ENCODE data around the gene SNX3.
A peak's percentile ranks its signal among the peaks of the same experiment; 100 is the strongest.

SNX3 gene

DNA sequence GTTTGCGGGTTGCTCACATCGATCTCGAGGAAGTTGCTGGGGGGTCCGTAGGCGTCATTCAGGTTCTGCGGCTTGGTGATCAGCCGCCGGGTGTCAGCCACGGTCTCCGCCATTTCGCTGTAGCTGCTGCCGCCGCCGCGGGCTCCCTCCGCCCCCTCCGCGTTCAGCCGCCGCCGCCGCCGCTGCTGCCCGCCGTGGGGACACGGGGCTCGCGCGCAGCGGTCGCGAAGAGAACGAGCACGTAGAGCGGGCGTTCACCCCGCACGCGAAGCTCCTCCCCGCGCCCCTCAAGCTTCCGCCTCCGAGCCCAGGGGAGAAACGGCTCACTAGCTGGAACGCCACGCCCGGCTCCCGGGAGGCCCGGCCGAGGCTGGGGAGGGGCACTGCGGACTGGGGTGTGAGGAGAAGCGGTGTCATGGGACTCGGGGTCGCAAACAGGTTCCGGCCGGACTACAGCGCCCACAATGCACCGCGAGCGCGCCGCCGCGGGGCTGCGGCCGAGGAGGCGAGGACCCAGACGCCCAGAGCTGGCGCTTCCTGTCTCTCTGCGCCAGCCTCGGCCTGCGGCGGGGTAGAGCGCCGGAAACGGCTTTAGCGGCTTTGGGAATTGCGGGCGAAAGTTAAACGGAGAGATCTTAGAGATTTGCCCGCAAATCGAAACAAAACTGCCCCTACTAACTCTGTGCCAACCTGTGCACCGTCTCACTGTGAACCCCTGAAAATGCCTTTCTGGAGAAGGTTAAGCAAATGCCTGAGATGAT, at the start of gene SNX3 (continued):
- TF ChIP-seq OVOL3 (tag by site-specific recombination; IDR thresholded peaks at IDR 0.05) (peak; percentile 67; the same call in 1 of the 2 replicates), GLI2 (tag by site-specific recombination; IDR thresholded peaks at IDR 0.05; ENCODE audit: borderline replicate concordance, low read depth) (no peak), ZNF423 (tag by site-specific recombination; IDR thresholded peaks at IDR 0.05) (peak; percentile 91), KLF16 (tag by site-specific recombination; IDR thresholded peaks at IDR 0.05) (peak; percentile 14; the same call in 1 of the 2 replicates), ZNF768 (tag by site-specific recombination; IDR thresholded peaks at IDR 0.05) (no peak), ZBTB6 (tag by site-specific recombination; IDR thresholded peaks at IDR 0.05) (no peak), ZBTB17 (tag by site-specific recombination; IDR thresholded peaks at IDR 0.05) (peak; percentile 95), ZFP3 (tag by site-specific recombination; IDR thresholded peaks at IDR 0.05; ENCODE audit: low read depth) (no peak), ZSCAN16 (tag by site-specific recombination; IDR thresholded peaks at IDR 0.05) (no peak), ZNF670 (tag by site-specific recombination; IDR thresholded peaks at IDR 0.05; ENCODE audit: low read depth) (no peak), KLF1 (tag by site-specific recombination; IDR thresholded peaks at IDR 0.05) (peak; percentile 77), GLIS1 (tag by site-specific recombination; IDR thresholded peaks at IDR 0.05) (peak; percentile 88), SCRT2 (tag by site-specific recombination; IDR thresholded peaks at IDR 0.05) (peak; percentile 93), YY1 (tag by site-specific recombination; IDR thresholded peaks at IDR 0.05) (peak; percentile 71), ZNF544 (tag by site-specific recombination; IDR thresholded peaks at IDR 0.05) (no peak), ZNF394 (tag by site-specific recombination; IDR thresholded peaks at IDR 0.05; ENCODE audit: borderline replicate concordance) (peak; percentile 92; the same call in 1 of the 2 replicates), ZNF76 (tag by site-specific recombination; IDR thresholded peaks at IDR 0.05; ENCODE audit: borderline replicate concordance, low read depth) (peak; percentile 97), SP3 (tag by site-specific recombination; IDR thresholded peaks at IDR 0.05) (peak; percentile 89), ZNF596 (tag by site-specific recombination; IDR thresholded peaks at IDR 0.05) (peak; percentile 64), SP7 (tag by site-specific recombination; IDR thresholded peaks at IDR 0.05) (peak; percentile 58), ZNF133 (tag by site-specific recombination; IDR thresholded peaks at IDR 0.05) (no peak), GLI4 (tag by site-specific recombination; IDR thresholded peaks at IDR 0.05) (no peak), ZNF624 (tag by site-specific recombination; IDR thresholded peaks at IDR 0.05) (no peak), ZNF561 (tag by site-specific recombination; IDR thresholded peaks at IDR 0.05; ENCODE audit: borderline replicate concordance) (peak; percentile 88), ZBTB20 (tag by site-specific recombination; IDR thresholded peaks at IDR 0.05) (peak; percentile 96), GLIS2 (tag by site-specific recombination; IDR thresholded peaks at IDR 0.05) (peak; percentile 63), SCRT1 (tag by site-specific recombination; IDR thresholded peaks at IDR 0.05; ENCODE audit: borderline replicate concordance) (peak; percentile 50; the same call in 1 of the 2 replicates), ZNF132 (tag by site-specific recombination; IDR thresholded peaks at IDR 0.05; ENCODE audit: borderline replicate concordance) (no peak)
- TF ChIP-seq, protein P1, sequence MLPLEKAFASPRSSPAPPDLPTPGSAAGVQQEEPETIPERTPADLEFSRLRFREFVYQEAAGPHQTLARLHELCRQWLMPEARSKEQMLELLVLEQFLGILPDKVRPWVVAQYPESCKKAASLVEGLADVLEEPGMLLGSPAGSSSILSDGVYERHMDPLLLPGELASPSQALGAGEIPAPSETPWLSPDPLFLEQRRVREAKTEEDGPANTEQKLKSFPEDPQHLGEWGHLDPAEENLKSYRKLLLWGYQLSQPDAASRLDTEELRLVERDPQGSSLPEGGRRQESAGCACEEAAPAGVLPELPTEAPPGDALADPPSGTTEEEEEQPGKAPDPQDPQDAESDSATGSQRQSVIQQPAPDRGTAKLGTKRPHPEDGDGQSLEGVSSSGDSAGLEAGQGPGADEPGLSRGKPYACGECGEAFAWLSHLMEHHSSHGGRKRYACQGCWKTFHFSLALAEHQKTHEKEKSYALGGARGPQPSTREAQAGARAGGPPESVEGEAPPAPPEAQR (tag by site-specific recombination; IDR thresholded peaks at IDR 0.05): no peak
- TF ChIP-seq, protein P2, sequence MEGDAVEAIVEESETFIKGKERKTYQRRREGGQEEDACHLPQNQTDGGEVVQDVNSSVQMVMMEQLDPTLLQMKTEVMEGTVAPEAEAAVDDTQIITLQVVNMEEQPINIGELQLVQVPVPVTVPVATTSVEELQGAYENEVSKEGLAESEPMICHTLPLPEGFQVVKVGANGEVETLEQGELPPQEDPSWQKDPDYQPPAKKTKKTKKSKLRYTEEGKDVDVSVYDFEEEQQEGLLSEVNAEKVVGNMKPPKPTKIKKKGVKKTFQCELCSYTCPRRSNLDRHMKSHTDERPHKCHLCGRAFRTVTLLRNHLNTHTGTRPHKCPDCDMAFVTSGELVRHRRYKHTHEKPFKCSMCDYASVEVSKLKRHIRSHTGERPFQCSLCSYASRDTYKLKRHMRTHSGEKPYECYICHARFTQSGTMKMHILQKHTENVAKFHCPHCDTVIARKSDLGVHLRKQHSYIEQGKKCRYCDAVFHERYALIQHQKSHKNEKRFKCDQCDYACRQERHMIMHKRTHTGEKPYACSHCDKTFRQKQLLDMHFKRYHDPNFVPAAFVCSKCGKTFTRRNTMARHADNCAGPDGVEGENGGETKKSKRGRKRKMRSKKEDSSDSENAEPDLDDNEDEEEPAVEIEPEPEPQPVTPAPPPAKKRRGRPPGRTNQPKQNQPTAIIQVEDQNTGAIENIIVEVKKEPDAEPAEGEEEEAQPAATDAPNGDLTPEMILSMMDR (tag by site-specific recombination; IDR thresholded peaks at IDR 0.05): peak; percentile 60
- TF ChIP-seq, protein P3, sequence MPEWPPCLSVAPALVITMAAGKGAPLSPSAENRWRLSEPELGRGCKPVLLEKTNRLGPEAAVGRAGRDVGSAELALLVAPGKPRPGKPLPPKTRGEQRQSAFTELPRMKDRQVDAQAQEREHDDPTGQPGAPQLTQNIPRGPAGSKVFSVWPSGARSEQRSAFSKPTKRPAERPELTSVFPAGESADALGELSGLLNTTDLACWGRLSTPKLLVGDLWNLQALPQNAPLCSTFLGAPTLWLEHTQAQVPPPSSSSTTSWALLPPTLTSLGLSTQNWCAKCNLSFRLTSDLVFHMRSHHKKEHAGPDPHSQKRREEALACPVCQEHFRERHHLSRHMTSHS (tag by site-specific recombination; IDR thresholded peaks at IDR 0.05): no peak
- TF ChIP-seq, protein P4, sequence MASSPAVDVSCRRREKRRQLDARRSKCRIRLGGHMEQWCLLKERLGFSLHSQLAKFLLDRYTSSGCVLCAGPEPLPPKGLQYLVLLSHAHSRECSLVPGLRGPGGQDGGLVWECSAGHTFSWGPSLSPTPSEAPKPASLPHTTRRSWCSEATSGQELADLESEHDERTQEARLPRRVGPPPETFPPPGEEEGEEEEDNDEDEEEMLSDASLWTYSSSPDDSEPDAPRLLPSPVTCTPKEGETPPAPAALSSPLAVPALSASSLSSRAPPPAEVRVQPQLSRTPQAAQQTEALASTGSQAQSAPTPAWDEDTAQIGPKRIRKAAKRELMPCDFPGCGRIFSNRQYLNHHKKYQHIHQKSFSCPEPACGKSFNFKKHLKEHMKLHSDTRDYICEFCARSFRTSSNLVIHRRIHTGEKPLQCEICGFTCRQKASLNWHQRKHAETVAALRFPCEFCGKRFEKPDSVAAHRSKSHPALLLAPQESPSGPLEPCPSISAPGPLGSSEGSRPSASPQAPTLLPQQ (tag by site-specific recombination; IDR thresholded peaks at IDR 0.05): peak; percentile 27; the same call in 1 of the 2 replicates

Data from HEK293 (cell line).